Heart right ventricle (tissue), 16 donors: Measurements from ENCODE around the gene KRTAP1-4. TPM values are rescaled to one million over a fixed set of nuclear protein-coding genes. Genes with fewer than 3 reads are reported as not detected.

Experiments used
- ATAC-seq, 8 donors: fragments of 200-7000 bp; cut with Tn5 transposase; one replicate each; pipeline ENCODE4 v1.9.1; 2020; ENCODE audit warnings: mild to moderate bottlenecking in 8 of 8, moderate library complexity in 8 of 8, moderate number of reproducible peaks in 1 of 8
- DNase-seq, 2 donors: peaks; one replicate each; pipeline ENCODE4 v3.0.0-alpha.2; 2020
- H3K27ac ChIP-seq, 10 donors: fragments of 200-600 bp; sonication (generic) in 2 of 10; one replicate each; pipeline versions ENCODE4 v1.5.0 to v1.8.0; 2020 to 2022; ENCODE audit warnings: mild to moderate bottlenecking in 3 of 10
- H3K27me3 ChIP-seq, 7 donors: fragments of 200-600 bp; one replicate each; pipeline ENCODE4 v1.8.0; 2021 to 2022; ENCODE audit warnings: mild to moderate bottlenecking in 2 of 7
- H3K36me3 ChIP-seq, 9 donors: fragments of 200-600 bp; sonication (generic) in 1 of 9; one replicate each; pipeline versions ENCODE4 v1.5.0 to v1.8.0; 2020 to 2022; ENCODE audit warnings: mild to moderate bottlenecking in 2 of 9
- H3K4me1 ChIP-seq, 9 donors: fragments of 200-600 bp; sonication (generic) in 1 of 9; one replicate each; pipeline versions ENCODE4 v1.5.0 to v1.8.0; 2020 to 2022; ENCODE audit warnings: mild to moderate bottlenecking in 4 of 9
- H3K4me3 ChIP-seq, 10 donors: fragments of 200-600 bp; sonication (generic) in 2 of 10; one replicate each; pipeline versions ENCODE4 v1.5.0 to v1.8.0; 2020 to 2022; ENCODE audit warnings: mild to moderate bottlenecking in 7 of 10, moderate library complexity in 2 of 10
- H3K9me3 ChIP-seq, 11 donors: fragments of 200-600 bp in 10 of 11; sonication (generic) in 2 of 11; one replicate each; pipeline versions ENCODE4 v1.5.0 to v1.8.0; 2013 to 2022; ENCODE audit warnings: mild to moderate bottlenecking in 2 of 11, control low read depth in 1 of 11, moderate library complexity in 1 of 11
- WGBS, 2 donors: extraction: QIAGEN DNeasy Blood & Tissue Kit; methylation state at CpG; one replicate each; pipeline ENCODE4 v1.1.7; 2013; ENCODE audit warnings: inconsistent platforms in 1 of 2; 5-methylcytosine and 5-hydroxymethylcytosine counted together
- intact Hi-C, 10 donors: fragments of 100-400 bp; cut with DNase I; formaldehyde crosslinking; loops; one replicate each; pipeline versions ENCODE4 v1.11.1 to v1.14.2; 2022
- polyA plus RNA-seq, 2 donors: library from polyadenylated mRNA; stranded (reverse); fragments of 200-250 nt; gene quantifications; one replicate each; pipeline ENCODE4 v1.2.3, GENCODE V29; 2013
- total RNA-seq, 10 donors: library from RNA; stranded (reverse); fragmentation: NEBNext Ultra II Directional in 3 of 10; extraction: Animal tissue kit (Norgen Biotek cat#: 25700) in 3 of 10; gene quantifications; one replicate each; pipeline versions ENCODE4 v1.2.1 to v1.2.4, GENCODE V29; 2021 to 2023
- TF ChIP-seq, protein P1 (sequence below), 9 donors: fragments of 200-600 bp; sonication (generic) in 2 of 9; IDR thresholded peaks; one replicate each; pipeline versions ENCODE4 v1.5.0 to v1.8.0; 2021 to 2022; ENCODE audit warnings: antibody characterized with exemption in 9 of 9, mild to moderate bottlenecking in 5 of 9, moderate library complexity in 1 of 9
- donor health status: Arrhythmogenic right ventricular cardiomyopathy.
- donor health status: ischemic (EF 13 %, LVEDD 7.1; RV severe dilation, severe dysfunction).
- donor health status: healthy with polysubstance abuse.
- donor health status: DM: no; HTN: yes; CAD: no.
- donor health status: DM: no; HTN: no; CAD: no.
- donor health status: ischemic (EF 25% LVEDD 6.9; RV normal size, moderate dysfunction).
- donor health status: ischemic (EF 25% LVEDD 5.7; RV mildly dilated, moderate dysfunction).
- donor health status: healthy.
- donor health status: DM: yes; HTN: yes; CAD: no.
- donor health status: Ischemic cardiomyopathy.
- donor health status: ischemic (EF 35%, LVEDD 5.7; RV mildly dilated, moderate dysfunction).
- donor health status: nonischemic (EF 11% LVEDD 7.7; RV severe dilation, severe dysfunction).
- donor health status: DM: yes; HTN: yes; CAD: no.
- donor health status: PGD.
- donor health status: ischemic (EF 29% LVEDD 5.4; RV normal size, mild dysfunction).
- donor health status: nonischemic (EF 23%, LVEDD 6.1; RV moderate dilation, normal function).

The KRTAP1-4 gene
- total and polyA plus RNA-seq, 12 donors: not detected

DNA sequence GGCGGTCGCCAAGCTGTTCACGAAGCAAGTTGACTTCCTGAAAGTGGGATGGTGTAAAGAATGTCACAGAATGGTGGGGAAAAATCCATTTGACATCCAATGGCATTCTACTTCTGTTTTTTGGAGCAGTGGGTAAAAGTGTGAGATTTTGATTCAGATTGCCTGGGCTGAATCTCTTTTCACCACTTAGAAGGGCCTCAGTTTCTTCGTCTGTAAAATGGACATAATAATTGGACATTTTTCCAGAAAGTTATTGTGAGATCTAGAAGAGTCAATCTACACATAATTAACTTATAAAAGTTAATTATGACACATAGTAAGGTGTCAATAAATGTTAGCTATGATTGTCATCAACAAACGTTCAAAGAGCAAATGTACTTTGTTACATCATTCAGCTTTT, 48.9 kb downstream of the KRTAP1-4 start:
- Histone ChIP-seq H3K27me3 (peaks cover 0 to 47% (median 18%) of the 10 kb centered on the region in 7 donors), H3K4me3 (no peak overlapping the region), H3K27ac (no peak overlapping the region), H3K36me3 (no peaks in the 10 kb centered on the region), H3K9me3 (no peaks in the 10 kb centered on the region), H3K4me1 (peaks cover 0 to 7% (median 0%) of the 10 kb centered on the region in 9 donors)
- TF ChIP-seq, protein P1, sequence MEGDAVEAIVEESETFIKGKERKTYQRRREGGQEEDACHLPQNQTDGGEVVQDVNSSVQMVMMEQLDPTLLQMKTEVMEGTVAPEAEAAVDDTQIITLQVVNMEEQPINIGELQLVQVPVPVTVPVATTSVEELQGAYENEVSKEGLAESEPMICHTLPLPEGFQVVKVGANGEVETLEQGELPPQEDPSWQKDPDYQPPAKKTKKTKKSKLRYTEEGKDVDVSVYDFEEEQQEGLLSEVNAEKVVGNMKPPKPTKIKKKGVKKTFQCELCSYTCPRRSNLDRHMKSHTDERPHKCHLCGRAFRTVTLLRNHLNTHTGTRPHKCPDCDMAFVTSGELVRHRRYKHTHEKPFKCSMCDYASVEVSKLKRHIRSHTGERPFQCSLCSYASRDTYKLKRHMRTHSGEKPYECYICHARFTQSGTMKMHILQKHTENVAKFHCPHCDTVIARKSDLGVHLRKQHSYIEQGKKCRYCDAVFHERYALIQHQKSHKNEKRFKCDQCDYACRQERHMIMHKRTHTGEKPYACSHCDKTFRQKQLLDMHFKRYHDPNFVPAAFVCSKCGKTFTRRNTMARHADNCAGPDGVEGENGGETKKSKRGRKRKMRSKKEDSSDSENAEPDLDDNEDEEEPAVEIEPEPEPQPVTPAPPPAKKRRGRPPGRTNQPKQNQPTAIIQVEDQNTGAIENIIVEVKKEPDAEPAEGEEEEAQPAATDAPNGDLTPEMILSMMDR (IDR thresholded peaks at IDR 0.05): no peak
- ATAC-seq (no peak), DNase-seq (no peak)
- intact Hi-C loops: no loop called here
- WGBS, 2 donors: 51 to 53% methylated on average over 5 of the region's 5 CpGs

DNA sequence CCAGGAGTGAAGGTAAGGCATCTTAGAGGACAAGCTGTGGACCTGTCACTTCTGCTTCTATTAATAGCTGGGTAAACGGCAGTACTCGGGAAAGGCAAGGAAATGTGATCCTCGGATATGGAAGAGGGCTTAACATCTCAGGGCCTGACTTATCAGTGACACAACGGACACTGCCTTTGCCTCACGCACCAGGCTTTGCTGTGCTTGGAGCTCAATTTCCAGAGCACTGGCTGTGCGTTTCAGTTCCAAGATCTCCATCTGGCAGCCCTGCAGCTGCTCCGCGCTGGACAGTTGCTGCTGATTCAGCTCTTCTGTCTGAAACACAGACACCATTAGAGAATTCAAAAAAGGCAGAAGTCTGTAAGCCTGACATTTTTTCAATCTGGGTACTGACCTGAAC, 49.4 kb downstream of the KRTAP1-4 start:
- TF ChIP-seq, protein P1 (IDR thresholded peaks at IDR 0.05): no peak
- H3K27me3 ChIP-seq: peaks cover 0 to 50% (median 22%) of the 10 kb centered on the region in 7 donors
- WGBS, 2 donors: 9% methylated on average over 8 of the region's 8 CpGs
- no peak overlapping the region for H3K27ac ChIP-seq
- no peaks in the 10 kb centered on the region for H3K9me3 ChIP-seq
- peaks cover 0 to 7% (median 0%) of the 10 kb centered on the region in 9 donors for H3K4me1 ChIP-seq
- no peak overlapping the region for H3K4me3 ChIP-seq
- DNase-seq: no peak
- H3K36me3 ChIP-seq: no peaks in the 10 kb centered on the region
- intact Hi-C loops: no loop called here
- peak in 2 of 8 donors; percentile 13 to 55 for ATAC-seq

DNA sequence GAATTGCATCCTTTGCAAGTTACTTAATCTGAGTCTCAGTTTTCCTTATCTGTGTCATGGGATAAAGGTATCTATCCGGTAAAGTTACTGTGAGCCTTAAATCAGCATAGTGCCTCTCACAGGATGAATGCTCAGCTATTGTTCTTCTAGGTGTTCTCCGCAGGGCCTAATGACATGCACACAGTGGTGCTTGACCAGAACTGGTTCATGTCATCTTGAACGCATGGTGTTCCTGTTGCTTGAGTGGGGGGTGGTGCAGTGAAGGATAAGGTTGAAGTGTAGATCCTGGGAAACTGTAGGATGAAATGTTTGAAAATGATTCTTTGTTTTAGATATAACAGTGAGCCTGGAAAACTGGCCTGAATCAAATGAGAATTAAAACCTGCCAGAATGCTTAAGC, 49.9 kb downstream of the KRTAP1-4 start:
- intact Hi-C loops: no loop called here
- WGBS, 2 donors: 50 to 70% methylated on average over 3 of the region's 3 CpGs
- ATAC-seq (no peak), DNase-seq (no peak)
- H3K27ac ChIP-seq: no peak overlapping the region
- peaks cover 0 to 47% (median 22%) of the 10 kb centered on the region in 7 donors for H3K27me3 ChIP-seq
- H3K4me3 ChIP-seq: no peak overlapping the region
- peaks cover 0 to 7% (median 0%) of the 10 kb centered on the region in 9 donors for H3K4me1 ChIP-seq
- H3K9me3 ChIP-seq: no peaks in the 10 kb centered on the region
- H3K36me3 ChIP-seq: no peaks in the 10 kb centered on the region
- TF ChIP-seq, protein P1 (IDR thresholded peaks at IDR 0.05): no peak

Other genes starting within 250 kb of the KRTAP1-4 start
Only the 30 nearest of the 38 such genes appear.
- gene KRT12, start 163.0 kb downstream of the KRTAP1-4 start, total RNA-seq: not detected
- gene KRT12, start 163.0 kb downstream of the KRTAP1-4 start, polyA plus RNA-seq: not detected
- gene KRT20, start 145.0 kb downstream of the KRTAP1-4 start, total RNA-seq: not detected
- gene KRT20, start 145.0 kb downstream of the KRTAP1-4 start, polyA plus RNA-seq: not detected
- gene KRT23, start 92.5 kb downstream of the KRTAP1-4 start, total RNA-seq: under 1 TPM in 3 of 10 donors, not detected in 7; 0.19 to 0.25 (median 0.23) TPM
- gene KRT23, start 92.5 kb downstream of the KRTAP1-4 start, polyA plus RNA-seq: under 1 TPM in 1 of 2 donors, not detected in 1; 0.01 TPM
- gene KRT39, start 63.2 kb downstream of the KRTAP1-4 start, total RNA-seq: not detected
- gene KRT39, start 63.2 kb downstream of the KRTAP1-4 start, polyA plus RNA-seq: not detected
- gene KRT40, start 45.9 kb downstream of the KRTAP1-4 start, total RNA-seq: not detected
- not detected for gene KRT40, start 45.9 kb downstream of the KRTAP1-4 start, polyA plus RNA-seq
- not detected for gene KRTAP3-3, start 36.0 kb downstream of the KRTAP1-4 start, total RNA-seq
- gene KRTAP3-3, start 36.0 kb downstream of the KRTAP1-4 start, polyA plus RNA-seq: not detected
- not detected for gene KRTAP3-2, start 30.3 kb downstream of the KRTAP1-4 start, total RNA-seq
- not detected for gene KRTAP3-2, start 30.3 kb downstream of the KRTAP1-4 start, polyA plus RNA-seq
- not detected for gene KRTAP3-1, start 21.1 kb downstream of the KRTAP1-4 start, total RNA-seq
- not detected for gene KRTAP3-1, start 21.1 kb downstream of the KRTAP1-4 start, polyA plus RNA-seq
- not detected for gene KRTAP1-5, start 3.0 kb downstream of the KRTAP1-4 start, total RNA-seq
- not detected for gene KRTAP1-5, start 3.0 kb downstream of the KRTAP1-4 start, polyA plus RNA-seq
- gene KRTAP1-3, start 4.7 kb upstream of the KRTAP1-4 start, total RNA-seq: not detected
- gene KRTAP1-3, start 4.7 kb upstream of the KRTAP1-4 start, polyA plus RNA-seq: not detected
- not detected for gene KRTAP1-1, start 11.3 kb upstream of the KRTAP1-4 start, total RNA-seq
- gene KRTAP1-1, start 11.3 kb upstream of the KRTAP1-4 start, polyA plus RNA-seq: not detected
- gene KRTAP2-1, start 17.1 kb upstream of the KRTAP1-4 start, total RNA-seq: not detected
- gene KRTAP2-1, start 17.1 kb upstream of the KRTAP1-4 start, polyA plus RNA-seq: not detected
- not detected for gene KRTAP2-2, start 25.0 kb upstream of the KRTAP1-4 start, total RNA-seq
- not detected for gene KRTAP2-2, start 25.0 kb upstream of the KRTAP1-4 start, polyA plus RNA-seq
- gene KRTAP2-3, start 29.9 kb upstream of the KRTAP1-4 start, total RNA-seq: not detected
- not detected for gene KRTAP2-3, start 29.9 kb upstream of the KRTAP1-4 start, polyA plus RNA-seq
- not detected for gene KRTAP2-4, start 35.7 kb upstream of the KRTAP1-4 start, total RNA-seq
- not detected for gene KRTAP2-4, start 35.7 kb upstream of the KRTAP1-4 start, polyA plus RNA-seq
- not detected for gene KRTAP4-7, start 54.0 kb upstream of the KRTAP1-4 start, total RNA-seq
- gene KRTAP4-7, start 54.0 kb upstream of the KRTAP1-4 start, polyA plus RNA-seq: not detected
- not detected for gene KRTAP4-8, start 67.9 kb upstream of the KRTAP1-4 start, total RNA-seq
- not detected for gene KRTAP4-8, start 67.9 kb upstream of the KRTAP1-4 start, polyA plus RNA-seq
- gene KRTAP4-16, start 72.0 kb upstream of the KRTAP1-4 start, total RNA-seq: not detected
- not detected for gene KRTAP4-16, start 72.0 kb upstream of the KRTAP1-4 start, polyA plus RNA-seq
- gene KRTAP4-9, start 75.2 kb upstream of the KRTAP1-4 start, total RNA-seq: not detected
- not detected for gene KRTAP4-9, start 75.2 kb upstream of the KRTAP1-4 start, polyA plus RNA-seq
- gene KRTAP4-11, start 88.2 kb upstream of the KRTAP1-4 start, total RNA-seq: not detected
- gene KRTAP4-11, start 88.2 kb upstream of the KRTAP1-4 start, polyA plus RNA-seq: not detected
- not detected for gene KRTAP4-12, start 94.0 kb upstream of the KRTAP1-4 start, total RNA-seq
- not detected for gene KRTAP4-12, start 94.0 kb upstream of the KRTAP1-4 start, polyA plus RNA-seq
- gene KRTAP4-6, start 110.3 kb upstream of the KRTAP1-4 start, total RNA-seq: not detected
- gene KRTAP4-6, start 110.3 kb upstream of the KRTAP1-4 start, polyA plus RNA-seq: not detected
- not detected for gene KRTAP4-5, start 119.6 kb upstream of the KRTAP1-4 start, total RNA-seq
- not detected for gene KRTAP4-5, start 119.6 kb upstream of the KRTAP1-4 start, polyA plus RNA-seq
- gene KRTAP4-4, start 130.6 kb upstream of the KRTAP1-4 start, total RNA-seq: not detected
- gene KRTAP4-4, start 130.6 kb upstream of the KRTAP1-4 start, polyA plus RNA-seq: not detected
- not detected for gene KRTAP4-3, start 138.0 kb upstream of the KRTAP1-4 start, total RNA-seq
- gene KRTAP4-3, start 138.0 kb upstream of the KRTAP1-4 start, polyA plus RNA-seq: not detected
- gene KRTAP4-2, start 148.0 kb upstream of the KRTAP1-4 start, total RNA-seq: not detected
- not detected for gene KRTAP4-2, start 148.0 kb upstream of the KRTAP1-4 start, polyA plus RNA-seq
- not detected for gene KRTAP4-1, start 154.7 kb upstream of the KRTAP1-4 start, total RNA-seq
- not detected for gene KRTAP4-1, start 154.7 kb upstream of the KRTAP1-4 start, polyA plus RNA-seq
- not detected for gene KRTAP9-1, start 159.7 kb upstream of the KRTAP1-4 start, total RNA-seq
- gene KRTAP9-1, start 159.7 kb upstream of the KRTAP1-4 start, polyA plus RNA-seq: not detected
- gene KRTAP9-2, start 196.5 kb upstream of the KRTAP1-4 start, total RNA-seq: not detected
- gene KRTAP9-2, start 196.5 kb upstream of the KRTAP1-4 start, polyA plus RNA-seq: not detected
- not detected for gene KRTAP9-3, start 202.3 kb upstream of the KRTAP1-4 start, total RNA-seq
- gene KRTAP9-3, start 202.3 kb upstream of the KRTAP1-4 start, polyA plus RNA-seq: not detected